HG02970 (cell line): Measurements from ENCODE around the gene LRRC41.
A peak's percentile ranks its signal among the peaks of the same experiment; 100 is the strongest.
"Not testable (repeated sequence)": the region's sequence is repeated elsewhere in the genome, so short reads cannot be mapped to it uniquely, and the experiment has no call there.

Experiments used
- ATAC-seq: cut with Tn5 transposase; IDR thresholded peaks from one replicate; pipeline ENCODE4 v1.9.1; 2021; ENCODE audit warnings: mild to moderate bottlenecking, moderate library complexity, moderate number of reproducible peaks; ENCODE audit not compliant: unreplicated experiment, low FRiP score

LRRC41 gene

DNA sequence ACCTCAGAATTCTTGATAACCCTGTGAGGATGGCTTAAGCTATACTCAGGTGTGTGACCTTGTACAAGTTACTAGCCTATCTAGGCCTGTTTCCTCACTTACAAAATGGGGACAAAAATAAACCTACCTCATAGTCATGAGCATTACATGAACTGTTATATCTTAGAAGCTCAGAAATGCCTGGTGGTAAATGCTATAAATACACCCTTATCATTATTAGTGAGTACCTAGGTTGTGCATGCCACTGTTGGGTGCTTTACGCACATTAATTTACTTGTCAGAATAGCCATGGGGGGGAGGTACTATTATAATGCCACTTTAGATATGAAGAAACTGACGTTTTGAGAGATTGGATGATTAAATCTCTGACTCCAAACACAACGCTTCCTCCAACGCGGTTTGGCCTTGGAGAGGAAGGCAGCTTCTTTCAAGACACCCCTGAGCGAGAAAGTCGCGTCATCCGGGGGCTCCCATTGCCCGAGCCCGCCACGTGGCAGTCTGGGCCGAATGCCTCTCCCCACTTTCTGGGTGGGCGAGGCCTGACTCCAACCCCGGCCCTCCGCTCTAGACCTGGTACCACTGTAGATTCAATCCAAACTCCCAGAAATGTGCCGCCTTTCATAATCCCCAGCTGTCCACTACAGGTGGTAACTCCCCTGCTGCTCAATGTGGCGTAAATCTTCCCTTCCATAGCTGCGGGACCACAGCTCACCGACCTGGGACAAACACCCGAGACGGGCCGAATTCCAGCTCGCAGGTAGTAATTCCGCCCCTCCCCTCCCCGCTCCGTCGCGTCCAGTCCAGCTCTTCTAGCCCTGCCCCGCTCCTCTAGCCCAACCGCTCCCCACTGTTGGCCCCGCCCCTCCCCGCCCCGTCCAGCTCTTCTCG lies 56.6 kb downstream of the LRRC41 start:
- peak; percentile 41 for ATAC-seq

DNA sequence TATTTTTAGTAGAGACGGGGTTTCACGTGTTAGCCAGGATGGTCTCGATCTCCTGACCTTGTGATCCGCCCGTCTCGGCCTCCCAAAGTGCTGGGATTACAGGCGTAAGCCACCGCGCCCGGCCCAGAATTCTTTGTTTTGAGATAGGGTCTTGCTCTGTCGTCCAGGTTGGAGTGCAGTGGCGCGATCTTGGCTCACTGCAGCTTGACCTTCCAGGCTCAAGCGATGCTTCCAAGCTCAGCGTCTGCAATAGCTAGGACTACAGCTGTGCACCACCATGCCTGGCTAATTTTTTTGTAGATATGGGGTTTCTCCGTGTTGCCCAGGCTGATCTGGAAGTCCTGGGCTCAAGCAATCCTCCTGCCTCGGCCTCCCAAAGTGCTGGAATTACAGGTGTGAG lies 57.3 kb downstream of the LRRC41 start:
- not testable (repeated sequence) for ATAC-seq

DNA sequence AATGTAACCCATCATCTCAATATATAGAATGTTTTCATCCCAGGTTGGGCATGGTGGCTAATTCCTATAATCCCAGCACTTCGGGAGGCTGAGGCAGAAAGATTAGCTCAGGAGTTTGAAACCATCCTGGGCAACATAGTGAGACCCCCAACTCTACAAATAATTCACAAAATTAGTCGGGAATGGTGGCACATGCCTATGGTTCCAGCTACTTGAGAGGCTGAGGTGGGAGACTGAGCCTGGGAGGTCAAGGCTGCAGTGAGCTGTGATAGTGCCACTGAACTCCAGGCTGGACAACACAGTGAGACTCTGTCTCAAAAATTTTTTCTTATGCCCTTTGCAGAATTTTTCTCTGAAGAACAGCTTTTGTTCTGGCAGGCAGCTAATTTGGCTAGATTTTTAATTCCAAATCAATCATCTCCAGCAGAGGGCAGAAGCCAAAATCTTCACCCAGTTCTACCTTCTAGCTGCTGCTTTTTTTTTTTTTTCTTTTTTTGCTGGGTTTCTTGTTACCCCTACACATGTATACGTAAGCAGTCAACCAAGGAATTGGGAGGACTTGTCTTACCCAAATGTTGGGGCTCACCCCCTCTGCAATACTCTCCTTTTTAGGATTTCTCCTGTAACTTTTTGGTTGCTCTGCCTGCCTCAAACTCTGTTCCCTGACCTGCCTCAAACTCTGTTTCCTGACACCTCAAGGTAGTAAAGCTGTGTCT lies 58.6 kb downstream of the LRRC41 start:
- no peak for ATAC-seq

DNA sequence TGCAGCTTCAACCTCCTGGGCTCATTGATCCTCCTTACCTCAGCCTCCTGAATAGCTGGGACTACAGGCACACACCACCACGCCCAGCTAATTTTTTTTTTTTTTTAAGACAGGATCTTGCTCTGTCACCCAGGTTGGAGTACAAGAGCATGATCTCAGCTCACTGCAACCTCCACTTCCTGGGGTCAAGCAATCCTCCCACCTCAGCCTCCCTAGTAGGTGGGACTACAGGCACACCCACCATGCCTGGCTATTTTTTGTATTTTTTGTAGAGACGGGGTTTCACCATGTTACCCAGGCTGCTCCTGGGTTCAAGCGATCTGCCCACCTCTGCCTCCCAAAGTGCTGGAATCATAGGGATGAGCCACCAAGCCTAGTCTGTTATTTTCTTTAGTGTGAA lies 59.6 kb downstream of the LRRC41 start:
- not testable (repeated sequence) for ATAC-seq

DNA sequence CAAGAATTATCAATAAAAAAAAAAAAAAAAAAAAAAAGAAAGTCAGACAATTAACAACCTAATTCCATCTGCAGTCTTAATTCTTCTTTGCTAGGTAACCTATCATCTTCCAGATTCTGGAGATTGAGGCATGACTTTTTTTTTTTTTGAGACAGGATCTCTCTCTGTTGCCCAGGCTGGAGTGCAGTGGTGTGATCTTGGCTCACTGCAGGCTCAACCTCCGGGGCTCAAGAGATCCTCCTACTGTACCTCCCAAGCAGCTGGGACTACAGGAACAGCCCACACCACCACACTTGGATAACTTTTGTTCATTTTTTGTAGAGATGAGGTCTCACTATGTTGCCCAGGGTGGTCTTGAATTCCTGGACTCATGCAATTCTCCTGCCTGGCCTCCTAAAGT lies 60.5 kb downstream of the LRRC41 start:
- no peak for ATAC-seq

DNA sequence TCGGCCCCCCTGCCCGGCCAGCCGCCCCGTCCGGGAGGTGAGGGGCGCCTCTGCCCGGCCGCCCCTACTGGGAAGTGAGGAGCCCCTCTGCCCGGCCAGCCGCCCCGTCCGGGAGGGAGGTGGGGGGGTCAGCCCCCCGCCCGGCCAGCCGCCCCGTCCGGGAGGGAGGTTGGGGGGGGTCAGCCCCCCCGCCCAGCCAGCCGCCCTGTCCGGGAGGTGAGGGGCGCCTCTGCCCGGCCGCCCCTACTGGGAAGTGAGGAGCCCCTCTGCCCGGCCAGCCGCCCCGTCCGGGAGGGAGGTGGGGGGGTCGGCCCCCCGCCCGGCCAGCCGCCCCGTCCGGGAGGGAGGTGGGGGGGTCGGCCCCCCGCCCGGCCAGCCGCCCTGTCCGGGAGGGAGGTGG lies 61.7 kb downstream of the LRRC41 start:
- not testable (repeated sequence) for ATAC-seq

DNA sequence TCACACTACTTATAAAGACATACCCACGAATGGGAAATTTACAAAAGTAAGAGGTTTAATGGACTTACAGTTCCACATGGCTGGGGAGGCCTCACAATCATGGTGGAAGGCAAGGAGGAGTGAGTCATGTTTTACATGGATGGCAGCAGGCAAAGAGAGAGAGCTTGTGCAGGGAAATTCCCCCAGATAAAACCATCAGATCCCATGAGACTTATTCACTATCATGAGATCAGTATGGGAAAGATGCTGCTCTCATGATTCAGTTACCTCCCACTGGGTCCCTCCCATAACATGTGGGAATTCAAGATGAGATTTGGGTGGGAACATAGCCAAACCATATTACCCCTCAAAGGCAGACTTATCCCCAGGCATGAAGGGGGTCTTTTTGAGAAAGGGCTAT lies 64.6 kb downstream of the LRRC41 start:
- not testable (repeated sequence) for ATAC-seq

DNA sequence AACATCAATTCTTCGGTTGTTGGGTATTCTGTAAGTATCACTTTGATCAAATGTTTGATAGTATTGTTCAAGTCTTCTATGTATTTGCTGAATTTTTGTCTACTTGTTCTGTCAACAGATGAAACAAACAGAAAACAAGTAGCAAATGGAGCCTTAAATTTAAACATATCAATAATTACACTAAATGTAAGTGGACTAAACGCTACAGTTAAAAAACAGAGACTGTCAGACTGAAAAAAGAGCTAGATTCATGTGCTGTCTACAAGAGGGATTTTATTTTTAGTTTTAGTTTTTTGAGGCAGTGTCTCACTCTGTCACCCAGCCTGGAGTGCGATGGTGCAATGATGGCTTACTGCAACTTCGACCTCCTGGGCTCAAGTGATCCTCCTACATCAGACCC lies 66.5 kb downstream of the LRRC41 start:
- ATAC-seq, result no peak

DNA sequence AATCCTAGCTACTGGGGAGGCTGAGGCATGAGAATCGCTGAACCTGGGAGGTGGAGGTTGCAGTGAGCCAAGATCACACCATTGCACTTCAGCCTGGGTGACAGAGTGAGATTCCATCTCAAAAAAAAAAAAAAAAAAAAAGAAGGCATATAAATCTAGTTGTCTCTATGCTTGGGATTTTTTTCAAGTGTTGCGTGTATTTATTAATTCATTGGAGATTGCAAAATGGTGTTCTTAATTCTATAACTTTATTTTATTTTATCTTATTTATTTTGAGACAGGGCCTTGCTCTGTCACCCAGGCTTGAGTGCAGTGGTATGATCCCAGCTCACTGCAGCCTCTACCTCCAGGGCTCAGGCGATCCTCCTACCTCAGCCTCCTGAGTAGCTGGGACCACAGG lies 72.2 kb downstream of the LRRC41 start:
- not testable (repeated sequence) for ATAC-seq
